Measurements from ENCODE around the gene TBC1D9. TPM values are rescaled to one million over a fixed set of nuclear protein-coding genes. Genes with fewer than 3 reads are reported as not detected.

TBC1D9 gene
- polyA plus RNA-seq, 1 donor (not counting 4 experiments of a cell fraction or from before 2014, with no cell fraction given): 11.6 TPM

- Histone ChIP-seq H3K36me3 (ENCODE audit: control insufficient read depth in 2 of 2, extremely low read depth in 1 of 2, insufficient read depth in 2 of 2, low read length in 2 of 2) (no peaks in the 10 kb centered on the region), H3K4me2 (ENCODE audit: control insufficient read depth, extremely low read depth, insufficient read depth, low read depth, low read length) (no peak overlapping the region), H3K79me2 (ENCODE audit: control insufficient read depth, insufficient read depth, low read length) (no peaks in the 10 kb centered on the region), H3K27me3 (ENCODE audit: control insufficient read depth, extremely low read depth, insufficient read depth, low read length) (no peaks in the 10 kb centered on the region), H4K20me1 (ENCODE audit: control insufficient read depth, extremely low read depth, insufficient read depth, low read length) (no peaks in the 10 kb centered on the region), H3K4me1 (ENCODE audit: control insufficient read depth, extremely low read depth, insufficient read depth, low read length) (no peaks in the 10 kb centered on the region), H3K9me3 (ENCODE audit: control insufficient read depth, low read depth, low read length) (no peaks in the 10 kb centered on the region), H2AFZ (ENCODE audit: control insufficient read depth, low read length) (no peak overlapping the region), H3K9me1 (ENCODE audit: control insufficient read depth, extremely low read depth, insufficient read depth, low read length) (no peaks in the 10 kb centered on the region), H3K27ac (ENCODE audit: control insufficient read depth, insufficient read depth, low read length) (no peak overlapping the region), H3K4me3 (ENCODE audit: control insufficient read depth in 2 of 3, extremely low read depth in 1 of 3, insufficient read depth in 2 of 3, low read depth in 1 of 3, low read length in 3 of 3) (no peak overlapping the region), H3K9ac (ENCODE audit: control insufficient read depth, extremely low read depth, insufficient read depth, low read length) (no peak overlapping the region)
- TF ChIP-seq EZH2 (IDR thresholded peaks at IDR 0.05; ENCODE audit: low read length): no peak
- TF ChIP-seq, protein P1, sequence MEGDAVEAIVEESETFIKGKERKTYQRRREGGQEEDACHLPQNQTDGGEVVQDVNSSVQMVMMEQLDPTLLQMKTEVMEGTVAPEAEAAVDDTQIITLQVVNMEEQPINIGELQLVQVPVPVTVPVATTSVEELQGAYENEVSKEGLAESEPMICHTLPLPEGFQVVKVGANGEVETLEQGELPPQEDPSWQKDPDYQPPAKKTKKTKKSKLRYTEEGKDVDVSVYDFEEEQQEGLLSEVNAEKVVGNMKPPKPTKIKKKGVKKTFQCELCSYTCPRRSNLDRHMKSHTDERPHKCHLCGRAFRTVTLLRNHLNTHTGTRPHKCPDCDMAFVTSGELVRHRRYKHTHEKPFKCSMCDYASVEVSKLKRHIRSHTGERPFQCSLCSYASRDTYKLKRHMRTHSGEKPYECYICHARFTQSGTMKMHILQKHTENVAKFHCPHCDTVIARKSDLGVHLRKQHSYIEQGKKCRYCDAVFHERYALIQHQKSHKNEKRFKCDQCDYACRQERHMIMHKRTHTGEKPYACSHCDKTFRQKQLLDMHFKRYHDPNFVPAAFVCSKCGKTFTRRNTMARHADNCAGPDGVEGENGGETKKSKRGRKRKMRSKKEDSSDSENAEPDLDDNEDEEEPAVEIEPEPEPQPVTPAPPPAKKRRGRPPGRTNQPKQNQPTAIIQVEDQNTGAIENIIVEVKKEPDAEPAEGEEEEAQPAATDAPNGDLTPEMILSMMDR (optimal IDR thresholded peaks at IDR 0.05 in 1 of 3, IDR thresholded peaks at IDR 0.05 in 1 of 3, conservative IDR thresholded peaks at IDR 0.05 in 1 of 3; ENCODE audit: extremely low read depth in 1 of 3, insufficient read depth in 2 of 3, low read length in 3 of 3): no peak
- DNase-seq (ENCODE audit: low read depth, low spot score): no peak
- no peak for FAIRE-seq
- dilution Hi-C loops (cut with MboI; ENCODE audit: extremely low pct_ligation_motif_present, low sequenced_read_pairs): no loop called here
Measured at GRCh38 chr4:140607852-140608251, 148.3 kb downstream of the TBC1D9 start.

DNA sequence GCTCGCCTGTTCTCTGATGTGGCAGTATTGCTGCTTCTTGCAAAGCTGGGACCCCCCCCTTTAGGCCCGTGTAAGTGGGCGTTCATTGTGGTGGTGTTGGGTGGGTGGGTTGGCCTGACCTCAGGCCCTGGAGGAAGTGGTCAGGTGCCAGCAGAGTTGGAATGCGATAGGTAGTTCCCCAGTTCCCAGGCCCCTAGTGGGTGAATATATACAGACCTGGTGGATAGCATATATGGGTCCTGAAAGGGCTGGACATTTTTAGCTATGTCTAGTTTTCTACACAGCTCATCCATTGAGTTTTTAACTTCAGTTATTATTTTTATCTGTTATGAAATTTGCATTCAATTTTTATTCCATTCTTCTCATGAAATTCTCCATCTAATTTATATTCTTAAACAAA lies 151.6 kb downstream of the TBC1D9 start:
- TF ChIP-seq, protein P1 (optimal IDR thresholded peaks at IDR 0.05 in 1 of 3, IDR thresholded peaks at IDR 0.05 in 1 of 3, conservative IDR thresholded peaks at IDR 0.05 in 1 of 3; ENCODE audit: extremely low read depth in 1 of 3, insufficient read depth in 2 of 3, low read length in 3 of 3): no peak
- no peak for TF ChIP-seq EZH2 (IDR thresholded peaks at IDR 0.05; ENCODE audit: low read length)
- dilution Hi-C loops (cut with MboI; ENCODE audit: extremely low pct_ligation_motif_present, low sequenced_read_pairs): no loop called here
- no peaks in the 10 kb centered on the region for H3K36me3 ChIP-seq (ENCODE audit: control insufficient read depth in 2 of 2, extremely low read depth in 1 of 2, insufficient read depth in 2 of 2, low read length in 2 of 2)
- FAIRE-seq: no peak
- no peaks in the 10 kb centered on the region for H3K79me2 ChIP-seq (ENCODE audit: control insufficient read depth, insufficient read depth, low read length)
- no peaks in the 10 kb centered on the region for H3K9me3 ChIP-seq (ENCODE audit: control insufficient read depth, low read depth, low read length)
- H3K9me1 ChIP-seq (ENCODE audit: control insufficient read depth, extremely low read depth, insufficient read depth, low read length): no peaks in the 10 kb centered on the region
- no peak for DNase-seq (ENCODE audit: low read depth, low spot score)
- H3K27ac ChIP-seq (ENCODE audit: control insufficient read depth, insufficient read depth, low read length): no peak overlapping the region
- H3K4me3 ChIP-seq (ENCODE audit: control insufficient read depth in 2 of 3, extremely low read depth in 1 of 3, insufficient read depth in 2 of 3, low read depth in 1 of 3, low read length in 3 of 3): no peak overlapping the region
- H3K27me3 ChIP-seq (ENCODE audit: control insufficient read depth, extremely low read depth, insufficient read depth, low read length): no peaks in the 10 kb centered on the region
- no peaks in the 10 kb centered on the region for H4K20me1 ChIP-seq (ENCODE audit: control insufficient read depth, extremely low read depth, insufficient read depth, low read length)
- H3K4me1 ChIP-seq (ENCODE audit: control insufficient read depth, extremely low read depth, insufficient read depth, low read length): no peaks in the 10 kb centered on the region
- H3K4me2 ChIP-seq (ENCODE audit: control insufficient read depth, extremely low read depth, insufficient read depth, low read depth, low read length): no peak overlapping the region
- H3K9ac ChIP-seq (ENCODE audit: control insufficient read depth, extremely low read depth, insufficient read depth, low read length): no peak overlapping the region
- no peak overlapping the region for H2AFZ ChIP-seq (ENCODE audit: control insufficient read depth, low read length)
